ENCODE measurements around the gene TUBA1C.

The TUBA1C gene

GRCh38 chr12:49293056-49293956 is 28.4 kb downstream of the TUBA1C start (continued):
- TF ChIP-seq KLF17 (tag by site-specific recombination; IDR thresholded peaks at IDR 0.05) = peak; percentile 61
- TF ChIP-seq KLF10 (tag by site-specific recombination; IDR thresholded peaks at IDR 0.05) = no peak
- TF ChIP-seq ZNF660 (tag by site-specific recombination; IDR thresholded peaks at IDR 0.05) = no peak
- no peak for TF ChIP-seq OSR2 (tag by site-specific recombination; IDR thresholded peaks at IDR 0.05)
- no peak for TF ChIP-seq HIC1 (tag by site-specific recombination; IDR thresholded peaks at IDR 0.05)
- no peak for TF ChIP-seq ZNF133 (tag by site-specific recombination; IDR thresholded peaks at IDR 0.05)
- TF ChIP-seq WT1 (tag by site-specific recombination; IDR thresholded peaks at IDR 0.05) = 0 out of 2 replicates have a peak, but pooled peaks have one; percentile 25
- peak; percentile 61 for TF ChIP-seq REST (tag by site-specific recombination; IDR thresholded peaks at IDR 0.05)
- TF ChIP-seq SP3 (tag by site-specific recombination; IDR thresholded peaks at IDR 0.05) = peak; percentile 48; the same call in 1 of the 2 replicates
- TF ChIP-seq ZBTB48 (tag by site-specific recombination; IDR thresholded peaks at IDR 0.05) = peak; percentile 24; the same call in 1 of the 2 replicates
- TF ChIP-seq BCL11A (tag by site-specific recombination; IDR thresholded peaks at IDR 0.05; ENCODE audit: low read depth) = no peak
- TF ChIP-seq SCRT2 (tag by site-specific recombination; IDR thresholded peaks at IDR 0.05) = no peak
- TF ChIP-seq GLIS1 (tag by site-specific recombination; IDR thresholded peaks at IDR 0.05) = no peak
- no peak for TF ChIP-seq ZSCAN18 (tag by site-specific recombination; IDR thresholded peaks at IDR 0.05)
- TF ChIP-seq ZNF416 (tag by site-specific recombination; IDR thresholded peaks at IDR 0.05) = no peak
- 0 out of 2 replicates have a peak, but pooled peaks have one; percentile 23 for TF ChIP-seq ZNF677 (tag by site-specific recombination; IDR thresholded peaks at IDR 0.05)
- no peak for TF ChIP-seq CTCF (tag by site-specific recombination; IDR thresholded peaks at IDR 0.05)
- TF ChIP-seq ZNF777 (tag by site-specific recombination; IDR thresholded peaks at IDR 0.05; ENCODE audit: borderline replicate concordance) = no peak
- TF ChIP-seq TRIM28 (IDR thresholded peaks at IDR 0.05; ENCODE audit: borderline replicate concordance, low read length) = peak; percentile 45; the same call in 1 of the 2 replicates
- peak; percentile 37; the same call in 1 of the 2 replicates for TF ChIP-seq ZBTB20 (tag by site-specific recombination; IDR thresholded peaks at IDR 0.05)
- TF ChIP-seq ZSCAN4 (tag by site-specific recombination; IDR thresholded peaks at IDR 0.05) = no peak
- no peak for TF ChIP-seq ZNF747 (tag by site-specific recombination; IDR thresholded peaks at IDR 0.05)
- peak; percentile 51 for TF ChIP-seq ZNF335 (tag by site-specific recombination; conservative IDR thresholded peaks at IDR 0.05)
- no peak for TF ChIP-seq ZNF623 (tag by site-specific recombination; IDR thresholded peaks at IDR 0.05)
- TF ChIP-seq ZNF571 (tag by site-specific recombination; IDR thresholded peaks at IDR 0.05) = no peak
- TF ChIP-seq ZNF600 (tag by site-specific recombination; IDR thresholded peaks at IDR 0.05) = peak; percentile 82
- no peak for TF ChIP-seq ZNF18 (tag by site-specific recombination; IDR thresholded peaks at IDR 0.05)
